Measurements from ENCODE around the gene ERO1B. TPM values are rescaled to one million over a fixed set of nuclear protein-coding genes. Genes with fewer than 3 reads are reported as not detected.
"Not testable (repeated sequence)": the region's sequence is repeated elsewhere in the genome, so short reads cannot be mapped to it uniquely, and the experiment has no call there.

The ERO1B gene
- total RNA-seq, 1 donor from 2014 or later, result 3.0 TPM

DNA sequence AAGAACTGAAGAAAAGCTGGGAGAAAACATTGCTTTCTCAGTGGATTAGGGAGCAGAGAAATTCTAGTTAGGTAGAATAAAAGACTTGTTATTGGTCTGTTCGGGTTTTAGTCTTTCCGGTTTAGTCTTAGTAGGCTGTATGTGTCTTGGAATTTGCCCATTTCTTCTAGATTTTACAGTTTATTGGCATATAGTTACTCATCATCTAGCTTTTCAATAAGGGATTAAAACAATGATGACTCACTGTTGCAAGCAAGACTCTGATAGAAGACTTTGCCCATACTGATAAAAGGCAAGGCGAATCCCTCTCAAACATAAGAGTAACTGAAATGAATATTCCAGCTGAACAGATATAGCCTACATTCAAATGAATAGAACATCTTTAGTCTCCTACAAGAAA lies 77.1 kb downstream of the ERO1B start:
- Mint-ChIP-seq H3K9me3 (ENCODE audit: unreplicated experiment) (peaks cover 8% of the 10 kb centered on the region), H3K4me1 (ENCODE audit: low read depth, unreplicated experiment) (no peaks in the 10 kb centered on the region), H3K27ac (ENCODE audit: unreplicated experiment) (no peak overlapping the region), H3K27me3 (ENCODE audit: unreplicated experiment) (no peaks in the 10 kb centered on the region), H3K4me3 (ENCODE audit: unreplicated experiment) (no peak overlapping the region), H3K36me3 (ENCODE audit: unreplicated experiment) (peaks cover 36% of the 10 kb centered on the region)
- TF ChIP-seq, protein P1, sequence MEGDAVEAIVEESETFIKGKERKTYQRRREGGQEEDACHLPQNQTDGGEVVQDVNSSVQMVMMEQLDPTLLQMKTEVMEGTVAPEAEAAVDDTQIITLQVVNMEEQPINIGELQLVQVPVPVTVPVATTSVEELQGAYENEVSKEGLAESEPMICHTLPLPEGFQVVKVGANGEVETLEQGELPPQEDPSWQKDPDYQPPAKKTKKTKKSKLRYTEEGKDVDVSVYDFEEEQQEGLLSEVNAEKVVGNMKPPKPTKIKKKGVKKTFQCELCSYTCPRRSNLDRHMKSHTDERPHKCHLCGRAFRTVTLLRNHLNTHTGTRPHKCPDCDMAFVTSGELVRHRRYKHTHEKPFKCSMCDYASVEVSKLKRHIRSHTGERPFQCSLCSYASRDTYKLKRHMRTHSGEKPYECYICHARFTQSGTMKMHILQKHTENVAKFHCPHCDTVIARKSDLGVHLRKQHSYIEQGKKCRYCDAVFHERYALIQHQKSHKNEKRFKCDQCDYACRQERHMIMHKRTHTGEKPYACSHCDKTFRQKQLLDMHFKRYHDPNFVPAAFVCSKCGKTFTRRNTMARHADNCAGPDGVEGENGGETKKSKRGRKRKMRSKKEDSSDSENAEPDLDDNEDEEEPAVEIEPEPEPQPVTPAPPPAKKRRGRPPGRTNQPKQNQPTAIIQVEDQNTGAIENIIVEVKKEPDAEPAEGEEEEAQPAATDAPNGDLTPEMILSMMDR (IDR thresholded peaks at IDR 0.05; ENCODE audit: partially characterized antibody, unreplicated experiment), result no peak
- no peak for DNase-seq

DNA sequence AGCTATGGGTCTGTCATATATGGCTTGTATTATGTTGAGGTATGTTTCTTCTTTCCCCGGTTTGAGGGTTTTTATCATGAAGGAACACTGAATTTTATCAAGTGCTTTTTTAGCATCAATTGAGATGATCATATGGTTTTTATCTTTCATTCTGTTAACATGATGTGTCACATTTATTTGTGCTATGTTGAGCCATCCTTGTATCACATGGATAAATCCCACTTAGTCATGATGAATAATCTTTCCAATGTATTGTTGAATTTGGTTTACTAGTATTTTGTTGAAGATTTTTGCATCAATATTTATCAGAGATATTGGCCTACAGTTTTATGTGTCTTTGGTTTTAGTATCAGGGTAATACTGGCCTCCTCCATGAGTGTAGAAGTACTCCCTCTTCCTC lies 77.7 kb downstream of the ERO1B start:
- no peak for DNase-seq
- TF ChIP-seq, protein P1 (IDR thresholded peaks at IDR 0.05; ENCODE audit: partially characterized antibody, unreplicated experiment), result no peak
- Mint-ChIP-seq H3K27me3 (ENCODE audit: unreplicated experiment) (no peaks in the 10 kb centered on the region), H3K27ac (ENCODE audit: unreplicated experiment) (no peak overlapping the region), H3K9me3 (ENCODE audit: unreplicated experiment) (peaks cover 8% of the 10 kb centered on the region), H3K4me1 (ENCODE audit: low read depth, unreplicated experiment) (no peaks in the 10 kb centered on the region), H3K4me3 (ENCODE audit: unreplicated experiment) (no peak overlapping the region), H3K36me3 (ENCODE audit: unreplicated experiment) (peaks cover 36% of the 10 kb centered on the region)

DNA sequence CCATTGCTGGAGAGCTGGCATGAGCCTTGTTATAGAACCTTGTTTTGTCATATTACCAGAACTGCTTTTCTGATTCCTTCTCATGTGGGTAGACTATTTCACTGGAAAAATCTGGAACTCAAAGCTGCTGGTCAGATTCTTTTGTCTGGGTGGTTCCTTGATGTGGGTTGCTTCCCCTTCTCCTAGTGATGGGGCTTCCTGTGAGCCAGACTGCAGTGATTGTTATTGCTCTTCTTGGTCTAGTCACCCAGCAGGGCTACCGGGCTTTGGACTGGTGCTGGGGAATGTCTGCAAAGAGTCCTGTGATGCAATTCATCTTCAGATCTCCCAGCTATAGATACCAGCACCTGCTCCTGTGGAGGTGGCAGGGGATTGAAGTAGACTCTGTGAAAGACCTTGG lies 80.0 kb downstream of the ERO1B start:
- Mint-ChIP-seq H3K4me3 (ENCODE audit: unreplicated experiment) (no peak overlapping the region), H3K36me3 (ENCODE audit: unreplicated experiment) (peaks cover 41% of the 10 kb centered on the region), H3K4me1 (ENCODE audit: low read depth, unreplicated experiment) (peaks cover 3% of the 10 kb centered on the region), H3K27me3 (ENCODE audit: unreplicated experiment) (no peaks in the 10 kb centered on the region), H3K27ac (ENCODE audit: unreplicated experiment) (no peak overlapping the region), H3K9me3 (ENCODE audit: unreplicated experiment) (peaks cover 10% of the 10 kb centered on the region)
- TF ChIP-seq, protein P1 (IDR thresholded peaks at IDR 0.05; ENCODE audit: partially characterized antibody, unreplicated experiment), result no peak
- no peak for DNase-seq

DNA sequence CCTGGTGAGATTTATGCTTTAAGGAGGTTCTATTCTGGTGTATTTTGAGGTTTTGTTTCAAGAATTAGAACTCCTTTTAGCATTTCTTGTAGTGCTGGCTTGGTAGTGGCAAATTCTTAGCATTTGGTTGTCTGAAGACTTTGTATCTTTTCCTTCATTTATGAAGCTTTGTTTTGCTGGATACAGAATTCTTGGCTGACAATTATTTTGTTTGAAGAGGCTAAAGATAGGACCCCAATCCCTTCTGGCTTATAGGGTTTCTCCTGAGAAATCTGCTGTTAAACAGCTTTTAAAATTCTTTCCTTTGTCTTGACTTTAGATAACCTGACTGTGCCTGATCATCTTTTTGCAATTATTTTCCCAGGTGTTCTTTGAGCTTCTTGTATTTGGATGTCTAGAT lies 80.8 kb downstream of the ERO1B start:
- H3K9me3 Mint-ChIP-seq (ENCODE audit: unreplicated experiment), result peaks cover 10% of the 10 kb centered on the region
- peaks cover 3% of the 10 kb centered on the region for H3K4me1 Mint-ChIP-seq (ENCODE audit: low read depth, unreplicated experiment)
- no peak overlapping the region for H3K27ac Mint-ChIP-seq (ENCODE audit: unreplicated experiment)
- no peak overlapping the region for H3K4me3 Mint-ChIP-seq (ENCODE audit: unreplicated experiment)
- peaks cover 41% of the 10 kb centered on the region for H3K36me3 Mint-ChIP-seq (ENCODE audit: unreplicated experiment)
- H3K27me3 Mint-ChIP-seq (ENCODE audit: unreplicated experiment), result no peaks in the 10 kb centered on the region
- DNase-seq, result no peak
- TF ChIP-seq, protein P1 (IDR thresholded peaks at IDR 0.05; ENCODE audit: partially characterized antibody, unreplicated experiment), result no peak

DNA sequence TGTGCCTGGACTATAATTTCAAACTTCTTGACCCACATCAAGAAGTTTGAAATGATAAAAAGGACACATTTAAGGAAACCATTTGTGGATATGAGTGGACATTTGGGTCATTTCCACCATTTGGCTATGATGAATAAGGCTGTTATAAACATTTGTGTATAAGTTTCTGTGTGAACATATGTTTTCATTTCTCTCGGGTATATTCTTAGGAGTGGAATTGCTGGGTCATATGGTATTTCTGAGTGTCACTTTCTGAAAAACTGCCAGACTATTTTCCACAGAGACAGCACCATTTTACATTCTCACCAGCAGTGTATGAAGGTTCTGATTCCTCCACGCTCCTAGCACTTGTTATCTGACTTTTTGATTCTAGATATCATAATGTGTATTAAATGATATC lies 88.6 kb downstream of the ERO1B start:
- Mint-ChIP-seq H3K4me3 (ENCODE audit: unreplicated experiment) (no peak overlapping the region), H3K27ac (ENCODE audit: unreplicated experiment) (no peak overlapping the region), H3K27me3 (ENCODE audit: unreplicated experiment) (no peaks in the 10 kb centered on the region), H3K36me3 (ENCODE audit: unreplicated experiment) (peaks cover 21% of the 10 kb centered on the region), H3K9me3 (ENCODE audit: unreplicated experiment) (peaks cover 2% of the 10 kb centered on the region), H3K4me1 (ENCODE audit: low read depth, unreplicated experiment) (peaks cover 2% of the 10 kb centered on the region)
- TF ChIP-seq, protein P1 (IDR thresholded peaks at IDR 0.05; ENCODE audit: partially characterized antibody, unreplicated experiment), result no peak
- no peak for DNase-seq

DNA sequence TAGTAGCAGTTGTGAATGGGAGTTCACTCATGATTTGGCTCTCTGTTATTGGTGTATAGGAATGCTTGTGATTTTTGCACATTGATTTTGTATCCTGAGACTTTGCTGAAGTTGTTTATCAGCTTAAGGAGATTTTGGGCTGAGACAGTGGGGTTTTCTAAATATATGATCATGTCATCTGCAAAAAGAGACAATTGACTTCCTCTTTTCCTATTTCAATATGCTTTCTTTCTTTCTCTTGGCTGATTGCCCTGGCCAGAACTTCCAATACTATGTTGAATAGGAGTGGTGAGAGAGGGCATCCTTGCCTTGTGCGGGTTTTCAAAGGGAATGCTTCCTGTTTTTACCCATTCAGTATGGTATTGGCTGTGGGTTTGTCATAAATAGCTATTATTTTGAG lies 93.7 kb downstream of the ERO1B start:
- H3K36me3 Mint-ChIP-seq (ENCODE audit: unreplicated experiment), result peaks cover 22% of the 10 kb centered on the region
- not testable (repeated sequence) for H3K27me3 Mint-ChIP-seq (ENCODE audit: unreplicated experiment); H3K9me3 Mint-ChIP-seq (ENCODE audit: unreplicated experiment); H3K27ac Mint-ChIP-seq (ENCODE audit: unreplicated experiment); H3K4me1 Mint-ChIP-seq (ENCODE audit: low read depth, unreplicated experiment); DNase-seq; H3K4me3 Mint-ChIP-seq (ENCODE audit: unreplicated experiment)

DNA sequence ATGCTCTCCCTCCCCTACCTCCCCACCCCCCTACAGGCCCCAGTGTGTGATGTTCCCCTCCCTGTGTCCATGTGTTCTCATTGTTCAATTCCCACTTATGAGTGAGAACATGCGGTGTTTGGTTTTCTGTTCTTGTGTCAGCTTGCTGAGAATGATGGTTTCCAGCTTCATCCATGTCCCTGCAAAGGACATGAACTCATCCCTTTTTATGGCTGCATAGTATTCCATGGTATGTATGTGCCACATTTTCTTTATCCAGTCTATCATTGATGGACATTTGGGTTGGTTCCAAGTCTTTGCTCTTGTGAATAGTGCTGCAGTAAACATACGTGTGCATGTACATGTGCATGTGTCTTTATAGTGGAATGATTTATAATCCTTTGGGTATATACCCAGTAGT lies 95.3 kb downstream of the ERO1B start:
- not testable (repeated sequence) for H3K9me3 Mint-ChIP-seq (ENCODE audit: unreplicated experiment); H3K27me3 Mint-ChIP-seq (ENCODE audit: unreplicated experiment)
- peaks cover 22% of the 10 kb centered on the region for H3K36me3 Mint-ChIP-seq (ENCODE audit: unreplicated experiment)

More for the DNA sequence above, 95.3 kb downstream of the ERO1B start:
- H3K4me1 Mint-ChIP-seq (ENCODE audit: low read depth, unreplicated experiment); DNase-seq; H3K27ac Mint-ChIP-seq (ENCODE audit: unreplicated experiment); H3K4me3 Mint-ChIP-seq (ENCODE audit: unreplicated experiment): not testable (repeated sequence)
